ENCODE results near the gene TENM3.

Gene TENM3

GRCh38 chr4:182348779-182349326 lies 105.7 kb downstream of the TENM3 start:
- no peaks in the 10 kb centered on the region for H3K9me3 ChIP-seq (ENCODE audit: severe bottlenecking)
- H3K4me3 ChIP-seq (ENCODE audit: severe bottlenecking), result no peak overlapping the region
- H3K27me3 ChIP-seq (ENCODE audit: insufficient read depth, poor library complexity, severe bottlenecking), result no peaks in the 10 kb centered on the region
- H3K27ac ChIP-seq (ENCODE audit: poor library complexity, severe bottlenecking), result no peak overlapping the region
- H3K36me3 ChIP-seq (ENCODE audit: low read depth), result no peaks in the 10 kb centered on the region
- H3K4me1 ChIP-seq (ENCODE audit: insufficient read depth, poor library complexity, severe bottlenecking), result no peaks in the 10 kb centered on the region
- no peak for TF ChIP-seq CTCF (IDR thresholded peaks at IDR 0.05; ENCODE audit: poor library complexity, severe bottlenecking)
- no peak for ATAC-seq (ENCODE audit: low read depth)
- no peak for DNase-seq (ENCODE audit: low spot score)

- no peak for DNase-seq (ENCODE audit: low spot score)
- H3K9me3 ChIP-seq (ENCODE audit: severe bottlenecking), result no peaks in the 10 kb centered on the region
- H3K4me1 ChIP-seq (ENCODE audit: insufficient read depth, poor library complexity, severe bottlenecking), result no peaks in the 10 kb centered on the region
- H3K36me3 ChIP-seq (ENCODE audit: low read depth), result no peaks in the 10 kb centered on the region
- H3K27me3 ChIP-seq (ENCODE audit: insufficient read depth, poor library complexity, severe bottlenecking), result no peaks in the 10 kb centered on the region
- H3K27ac ChIP-seq (ENCODE audit: poor library complexity, severe bottlenecking), result no peak overlapping the region
- no peak for ATAC-seq (ENCODE audit: low read depth)
- TF ChIP-seq CTCF (IDR thresholded peaks at IDR 0.05; ENCODE audit: poor library complexity, severe bottlenecking), result no peak
- H3K4me3 ChIP-seq (ENCODE audit: severe bottlenecking), result no peak overlapping the region
These were observed 106.8 kb downstream of the TENM3 start for GRCh38 chr4:182350041-182350440.

- no peak for TF ChIP-seq CTCF (IDR thresholded peaks at IDR 0.05; ENCODE audit: poor library complexity, severe bottlenecking)
- H3K4me3 ChIP-seq (ENCODE audit: severe bottlenecking), result no peak overlapping the region
- H3K9me3 ChIP-seq (ENCODE audit: severe bottlenecking), result no peaks in the 10 kb centered on the region
- ATAC-seq (ENCODE audit: low read depth), result no peak
- no peaks in the 10 kb centered on the region for H3K27me3 ChIP-seq (ENCODE audit: insufficient read depth, poor library complexity, severe bottlenecking)
- no peak for DNase-seq (ENCODE audit: low spot score)
- H3K36me3 ChIP-seq (ENCODE audit: low read depth), result no peaks in the 10 kb centered on the region
- no peak overlapping the region for H3K27ac ChIP-seq (ENCODE audit: poor library complexity, severe bottlenecking)
- H3K4me1 ChIP-seq (ENCODE audit: insufficient read depth, poor library complexity, severe bottlenecking), result no peaks in the 10 kb centered on the region
These were observed 108.3 kb downstream of the TENM3 start for GRCh38 chr4:182351485-182351884.

- no peaks in the 10 kb centered on the region for H3K4me1 ChIP-seq (ENCODE audit: insufficient read depth, poor library complexity, severe bottlenecking)
- DNase-seq (ENCODE audit: low spot score) (no peak), ATAC-seq (ENCODE audit: low read depth) (no peak)
- H3K36me3 ChIP-seq (ENCODE audit: low read depth), result no peaks in the 10 kb centered on the region
- no peaks in the 10 kb centered on the region for H3K27me3 ChIP-seq (ENCODE audit: insufficient read depth, poor library complexity, severe bottlenecking)
- no peak overlapping the region for H3K27ac ChIP-seq (ENCODE audit: poor library complexity, severe bottlenecking)
- no peak for TF ChIP-seq CTCF (IDR thresholded peaks at IDR 0.05; ENCODE audit: poor library complexity, severe bottlenecking)
- no peak overlapping the region for H3K4me3 ChIP-seq (ENCODE audit: severe bottlenecking)
- no peaks in the 10 kb centered on the region for H3K9me3 ChIP-seq (ENCODE audit: severe bottlenecking)
These were observed 110.9 kb downstream of the TENM3 start for GRCh38 chr4:182354106-182354505.

GRCh38 chr4:182354867-182355266 lies 111.7 kb downstream of the TENM3 start:
- DNase-seq (ENCODE audit: low spot score) (no peak), ATAC-seq (ENCODE audit: low read depth) (no peak)
- no peak for TF ChIP-seq CTCF (IDR thresholded peaks at IDR 0.05; ENCODE audit: poor library complexity, severe bottlenecking)
- Histone ChIP-seq H3K4me3 (ENCODE audit: severe bottlenecking) (no peak overlapping the region), H3K9me3 (ENCODE audit: severe bottlenecking) (no peaks in the 10 kb centered on the region), H3K4me1 (ENCODE audit: insufficient read depth, poor library complexity, severe bottlenecking) (no peaks in the 10 kb centered on the region), H3K27me3 (ENCODE audit: insufficient read depth, poor library complexity, severe bottlenecking) (no peaks in the 10 kb centered on the region), H3K36me3 (ENCODE audit: low read depth) (no peaks in the 10 kb centered on the region), H3K27ac (ENCODE audit: poor library complexity, severe bottlenecking) (no peak overlapping the region)

Data from RWPE2 (cell line).